ENCODE data around the gene ERVV-1. TPM values are rescaled to one million over a fixed set of nuclear protein-coding genes. Genes with fewer than 3 reads are reported as not detected.
"Not testable (repeated sequence)": the region's sequence is repeated elsewhere in the genome, so short reads cannot be mapped to it uniquely, and the experiment has no call there.

ERVV-1 gene
- total and polyA plus RNA-seq, 2 donors (not counting 3 experiments of a cell fraction or from before 2014, with no cell fraction given): not detected

- H3K36me3 ChIP-seq (ENCODE audit: control insufficient read depth in 2 of 2, extremely low read depth in 1 of 2, insufficient read depth in 2 of 2, low read length in 2 of 2); H3K79me2 ChIP-seq (ENCODE audit: control insufficient read depth, insufficient read depth, low read length); H2AFZ ChIP-seq (ENCODE audit: low read depth, low read length); H3K9me3 ChIP-seq (replicated peaks; ENCODE audit: control insufficient read depth, insufficient read depth, low read length); POLR2A ChIA-PET; H4K20me1 ChIP-seq (replicated peaks; ENCODE audit: control insufficient read depth, extremely low read depth, insufficient read depth, low read length); dilution Hi-C loops (cut with MboI; ENCODE audit: extremely low pct_ligation_motif_present, low sequenced_read_pairs); CTCF ChIA-PET; H3K27ac ChIP-seq (ENCODE audit: insufficient read depth, low read depth, low read length); H3K9me1 ChIP-seq (replicated peaks; ENCODE audit: control insufficient read depth, extremely low read depth, insufficient read depth, low read length); intact Hi-C loops (cut with micrococcal nuclease); DNase-seq (ENCODE audit: low read depth, low spot score); H3K9ac ChIP-seq (replicated peaks; ENCODE audit: extremely low read depth, insufficient read depth, low read length); H3K4me3 ChIP-seq (replicated peaks in 1 of 3; ENCODE audit: insufficient read depth in 1 of 3, low read depth in 1 of 3, low read length in 3 of 3); H3K4me1 ChIP-seq (ENCODE audit: control insufficient read depth, extremely low read depth, insufficient read depth, low read length); H3K4me2 ChIP-seq (ENCODE audit: insufficient read depth, low read length); BruUV-seq (replicated peaks); FAIRE-seq; H3K27me3 ChIP-seq (ENCODE audit: control insufficient read depth in 2 of 2, insufficient read depth in 2 of 2, low read length in 2 of 2): not testable (repeated sequence)
Measured at GRCh38 chr19:53028306-53028705, 14.6 kb downstream of the ERVV-1 start.

GRCh38 chr19:53034054-53034453 is 20.3 kb downstream of the ERVV-1 start:
- Histone ChIP-seq H3K9me1 (replicated peaks; ENCODE audit: control insufficient read depth, extremely low read depth, insufficient read depth, low read length) (no peaks in the 10 kb centered on the region), H3K4me1 (ENCODE audit: control insufficient read depth, extremely low read depth, insufficient read depth, low read length) (no peaks in the 10 kb centered on the region), H2AFZ (ENCODE audit: low read depth, low read length) (no peak overlapping the region), H3K27ac (ENCODE audit: insufficient read depth, low read depth, low read length) (no peak overlapping the region), H3K9ac (replicated peaks; ENCODE audit: extremely low read depth, insufficient read depth, low read length) (no peak overlapping the region), H3K36me3 (ENCODE audit: control insufficient read depth in 2 of 2, extremely low read depth in 1 of 2, insufficient read depth in 2 of 2, low read length in 2 of 2) (no peaks in the 10 kb centered on the region), H4K20me1 (replicated peaks; ENCODE audit: control insufficient read depth, extremely low read depth, insufficient read depth, low read length) (no peaks in the 10 kb centered on the region), H3K4me2 (ENCODE audit: insufficient read depth, low read length) (no peak overlapping the region), H3K9me3 (replicated peaks; ENCODE audit: control insufficient read depth, insufficient read depth, low read length) (no peaks in the 10 kb centered on the region), H3K4me3 (replicated peaks in 1 of 3; ENCODE audit: insufficient read depth in 1 of 3, low read depth in 1 of 3, low read length in 3 of 3) (no peak overlapping the region), H3K27me3 (ENCODE audit: control insufficient read depth in 2 of 2, insufficient read depth in 2 of 2, low read length in 2 of 2) (no peaks in the 10 kb centered on the region), H3K79me2 (ENCODE audit: control insufficient read depth, insufficient read depth, low read length) (no peaks in the 10 kb centered on the region)
- POLR2A ChIA-PET: no interaction called here
- DNase-seq (ENCODE audit: low read depth, low spot score) (no peak), FAIRE-seq (no peak)
- BruUV-seq (replicated peaks): no TSS peak
- TF ChIP-seq FOS (IDR thresholded peaks at IDR 0.05; ENCODE audit: borderline replicate concordance, insufficient read depth, low read length): no peak
- TF ChIP-seq POLR2AphosphoS5 (IDR thresholded peaks at IDR 0.05; ENCODE audit: insufficient read depth, low read depth, low read length): no peak
- TF ChIP-seq CTCF (IDR thresholded peaks at IDR 0.05; ENCODE audit: extremely low read depth in 1 of 2, insufficient read depth in 1 of 2, low read depth in 1 of 2, low read length in 2 of 2): no peak
- no peak for TF ChIP-seq JUN (IDR thresholded peaks at IDR 0.05; ENCODE audit: borderline replicate concordance, insufficient read depth, insufficient read length, low read depth)
- TF ChIP-seq POLR2A (IDR thresholded peaks at IDR 0.05; ENCODE audit: low read depth, low read length): no peak
- no peak for TF ChIP-seq MYC (IDR thresholded peaks at IDR 0.05; ENCODE audit: low read depth, low read length)
- TF ChIP-seq MAX (IDR thresholded peaks at IDR 0.05; ENCODE audit: insufficient read depth, insufficient read length): no peak
- no peak for TF ChIP-seq EZH2 (IDR thresholded peaks at IDR 0.05; ENCODE audit: borderline replicate concordance, low read depth, low read length, severe bottlenecking)
- no peak for TF ChIP-seq GATA2 (IDR thresholded peaks at IDR 0.05; ENCODE audit: insufficient read depth, insufficient read length, low read depth, low read length)
- intact Hi-C loops (cut with micrococcal nuclease): no loop called here
- CTCF ChIA-PET: interaction anchor here (1.1 kb wide), 1 partner anchor 43 kb away, joined by 3 read pairs; no protein-coding TSS in a partner anchor
- dilution Hi-C loops (cut with MboI; ENCODE audit: extremely low pct_ligation_motif_present, low sequenced_read_pairs): no loop called here
